Measurements from ENCODE around the gene SH3BP1.

The SH3BP1 gene

GRCh38 chr22:37616201-37617083 is 23.0 kb upstream of the SH3BP1 start:
- H3K4me1 Mint-ChIP-seq, result peaks cover under 1% of the 10 kb centered on the region
- no peaks in the 10 kb centered on the region for H3K27me3 Mint-ChIP-seq (ENCODE audit: low read depth, poor library complexity)
- no peak for TF ChIP-seq CTCF (IDR thresholded peaks at IDR 0.05)
- H3K36me3 Mint-ChIP-seq (ENCODE audit: low read depth), result peaks cover 41% of the 10 kb centered on the region
- DNase-seq, result no peak
- no peak overlapping the region for H3K4me3 Mint-ChIP-seq
- H3K27ac Mint-ChIP-seq, result no peak overlapping the region
- no peaks in the 10 kb centered on the region for H3K9me3 Mint-ChIP-seq

DNA sequence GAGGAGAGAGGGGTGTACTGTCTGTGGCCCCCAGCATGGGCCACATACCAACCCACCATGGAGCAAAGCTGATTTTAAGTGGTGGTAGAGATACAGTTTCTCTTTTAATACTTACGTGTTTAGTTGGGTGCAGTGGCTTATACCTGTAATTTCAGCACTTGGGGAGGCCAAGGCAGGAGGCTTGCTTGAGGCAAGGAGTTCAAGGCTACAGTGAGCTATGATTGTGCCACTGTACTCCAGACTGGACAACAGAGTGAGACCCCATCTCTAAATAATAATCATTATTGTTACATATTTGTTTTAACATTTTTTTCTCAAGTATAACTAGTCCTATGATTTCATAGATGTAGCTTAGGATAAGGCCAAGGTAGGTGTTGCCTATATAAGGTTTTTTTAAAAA is 22.0 kb upstream of the SH3BP1 start:
- no peak for DNase-seq
- no peak overlapping the region for H3K27ac Mint-ChIP-seq
- no peak for TF ChIP-seq CTCF (IDR thresholded peaks at IDR 0.05)

DNA sequence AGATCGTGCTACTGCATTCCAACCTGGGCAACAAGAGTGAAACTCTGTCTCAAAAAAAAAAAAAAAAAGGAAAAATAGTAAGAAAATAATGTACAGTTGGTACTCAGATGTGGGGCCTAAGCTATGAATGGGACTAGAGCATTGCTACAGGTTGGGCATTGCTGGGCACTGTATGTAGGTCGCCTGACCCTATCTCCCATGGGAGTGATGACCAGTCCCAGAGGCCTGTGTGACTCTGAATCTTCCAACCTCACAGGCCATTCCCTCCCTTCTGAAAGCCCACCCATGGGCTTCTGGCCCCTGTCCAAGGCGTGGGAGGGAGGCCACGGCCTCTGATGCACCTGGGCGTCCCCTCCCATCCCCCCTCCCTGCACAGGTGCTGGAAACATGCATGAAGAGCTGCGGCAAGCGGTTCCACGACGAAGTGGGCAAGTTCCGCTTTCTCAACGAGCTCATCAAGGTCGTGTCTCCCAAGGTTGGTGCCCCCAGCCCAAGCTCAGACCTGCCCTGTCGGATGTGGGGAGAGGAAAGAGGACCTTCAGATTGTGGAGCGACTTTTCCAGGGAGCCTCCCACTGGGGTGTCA is 21.3 kb upstream of the SH3BP1 start:
- Mint-ChIP-seq H3K4me3 (no peak overlapping the region), H3K36me3 (ENCODE audit: low read depth) (peaks cover 35% of the 10 kb centered on the region), H3K9me3 (no peaks in the 10 kb centered on the region), H3K27me3 (ENCODE audit: low read depth, poor library complexity) (no peaks in the 10 kb centered on the region), H3K4me1 (no peaks in the 10 kb centered on the region), H3K27ac (no peak overlapping the region)
- TF ChIP-seq CTCF (IDR thresholded peaks at IDR 0.05), result no peak
- DNase-seq, result no peak

More for the DNA sequence above, 22.0 kb upstream of the SH3BP1 start:
- Mint-ChIP-seq H3K4me3 (no peak overlapping the region), H3K36me3 (ENCODE audit: low read depth) (peaks cover 41% of the 10 kb centered on the region), H3K4me1 (no peaks in the 10 kb centered on the region), H3K27me3 (ENCODE audit: low read depth, poor library complexity) (no peaks in the 10 kb centered on the region), H3K9me3 (no peaks in the 10 kb centered on the region)

GRCh38 chr22:37618674-37619073 is 20.8 kb upstream of the SH3BP1 start:
- Mint-ChIP-seq H3K4me1 (peaks cover 2% of the 10 kb centered on the region), H3K4me3 (no peak overlapping the region), H3K9me3 (no peaks in the 10 kb centered on the region), H3K27me3 (ENCODE audit: low read depth, poor library complexity) (no peaks in the 10 kb centered on the region), H3K36me3 (ENCODE audit: low read depth) (peaks cover 32% of the 10 kb centered on the region), H3K27ac (no peak overlapping the region)
- TF ChIP-seq CTCF (IDR thresholded peaks at IDR 0.05), result no peak
- no peak for DNase-seq

DNA sequence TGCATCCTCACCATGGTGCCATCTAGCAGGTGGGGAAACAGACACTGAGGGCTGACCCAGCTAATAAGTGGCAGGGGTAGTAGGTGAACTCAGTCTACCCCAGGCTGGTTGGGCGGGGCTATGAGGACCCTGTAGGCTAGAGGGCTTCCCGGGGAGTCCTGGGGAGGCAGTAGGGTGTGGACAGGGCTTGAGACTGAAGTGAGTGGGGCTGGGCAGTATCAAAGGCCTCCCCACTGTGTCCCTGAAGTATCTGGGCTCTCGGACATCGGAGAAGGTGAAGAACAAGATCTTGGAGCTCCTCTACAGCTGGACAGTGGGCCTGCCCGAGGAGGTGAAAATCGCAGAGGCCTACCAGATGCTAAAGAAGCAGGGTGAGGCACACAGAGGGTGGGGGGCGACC is 19.5 kb upstream of the SH3BP1 start:
- no peak for TF ChIP-seq CTCF (IDR thresholded peaks at IDR 0.05)
- Mint-ChIP-seq H3K27ac (no peak overlapping the region), H3K27me3 (ENCODE audit: low read depth, poor library complexity) (no peaks in the 10 kb centered on the region), H3K9me3 (no peaks in the 10 kb centered on the region), H3K36me3 (ENCODE audit: low read depth) (peaks cover 24% of the 10 kb centered on the region), H3K4me1 (peaks cover 12% of the 10 kb centered on the region), H3K4me3 (no peak overlapping the region)
- DNase-seq, result no peak
